Daoy (cell line): Measurements from ENCODE around the gene PRF1. TPM values are rescaled to one million over a fixed set of nuclear protein-coding genes. Genes with fewer than 3 reads are reported as not detected.

Experiments used
- DNase-seq: peaks from one replicate; pipeline ENCODE4 v3.0.0-alpha.2; 2015; ENCODE audit warnings: low read depth
- total RNA-seq: library from RNA; depleted of rRNA; stranded (reverse); fragments of >200 nt; shearing (Covaris generic); gene quantifications from 2 replicates; pipeline ENCODE4 v1.2.3, GENCODE V29; 2014; rRNA removed

PRF1 gene
- total RNA-seq, 1 experiment from 2014 or later: not detected

- no peak for DNase-seq
These were observed 42.0 kb downstream of the PRF1 start for GRCh38 chr10:70560511-70560941.

GRCh38 chr10:70559861-70560260 lies 42.7 kb downstream of the PRF1 start:
- DNase-seq: no peak

GRCh38 chr10:70558871-70559810 lies 43.4 kb downstream of the PRF1 start:
- DNase-seq: peak; percentile 72

GRCh38 chr10:70558295-70558694 lies 44.2 kb downstream of the PRF1 start:
- no peak for DNase-seq

GRCh38 chr10:70557876-70558275 lies 44.7 kb downstream of the PRF1 start:
- DNase-seq: no peak

- no peak for DNase-seq
These were observed 45.3 kb downstream of the PRF1 start for GRCh38 chr10:70557086-70557845.

GRCh38 chr10:70555371-70555770 lies 47.2 kb downstream of the PRF1 start:
- no peak for DNase-seq

- no peak for DNase-seq
These were observed 50.0 kb downstream of the PRF1 start for GRCh38 chr10:70552586-70552985.

- no peak for DNase-seq
These were observed 50.5 kb downstream of the PRF1 start for GRCh38 chr10:70551971-70552422.

GRCh38 chr10:70551466-70551865 lies 51.1 kb downstream of the PRF1 start:
- no peak for DNase-seq

- no peak for DNase-seq
These were observed 52.1 kb downstream of the PRF1 start for GRCh38 chr10:70550459-70550858.

- DNase-seq: peak; percentile 50
These were observed 52.5 kb downstream of the PRF1 start for GRCh38 chr10:70549962-70550458.

GRCh38 chr10:70549351-70549961 lies 53.1 kb downstream of the PRF1 start:
- no peak for DNase-seq

Other genes with a start within 250 kb of the PRF1 start
- 2.8 and 7.1 TPM in 2 replicates for gene LRRC20, start 220.1 kb downstream of the PRF1 start, total RNA-seq
- 18.5 and 19.2 TPM in 2 replicates for gene EIF4EBP2, start 198.6 kb downstream of the PRF1 start, total RNA-seq
- gene NODAL, start 161.1 kb downstream of the PRF1 start, total RNA-seq: not detected in 2 replicates
- gene PALD1, start 124.0 kb downstream of the PRF1 start, total RNA-seq: 0.92 and 1.9 TPM in 2 replicates
- gene ADAMTS14, start 69.8 kb upstream of the PRF1 start, total RNA-seq: 0.06 TPM in 1 of 2 replicates, not detected in the other
- gene TBATA, start 182.6 kb upstream of the PRF1 start, total RNA-seq: not detected in 2 replicates
- 22.5 and 23.5 TPM in 2 replicates for gene SGPL1, start 213.2 kb upstream of the PRF1 start, total RNA-seq